DMS79 (cell line): ENCODE data around the gene ACVR2A.
A peak's percentile ranks its signal among the peaks of the same experiment; 100 is the strongest.

Experiments
- DNase-seq: peaks from one replicate; lab custom pipeline; 2025; lab: John Stamatoyannopoulos, UW

ACVR2A gene

DNA sequence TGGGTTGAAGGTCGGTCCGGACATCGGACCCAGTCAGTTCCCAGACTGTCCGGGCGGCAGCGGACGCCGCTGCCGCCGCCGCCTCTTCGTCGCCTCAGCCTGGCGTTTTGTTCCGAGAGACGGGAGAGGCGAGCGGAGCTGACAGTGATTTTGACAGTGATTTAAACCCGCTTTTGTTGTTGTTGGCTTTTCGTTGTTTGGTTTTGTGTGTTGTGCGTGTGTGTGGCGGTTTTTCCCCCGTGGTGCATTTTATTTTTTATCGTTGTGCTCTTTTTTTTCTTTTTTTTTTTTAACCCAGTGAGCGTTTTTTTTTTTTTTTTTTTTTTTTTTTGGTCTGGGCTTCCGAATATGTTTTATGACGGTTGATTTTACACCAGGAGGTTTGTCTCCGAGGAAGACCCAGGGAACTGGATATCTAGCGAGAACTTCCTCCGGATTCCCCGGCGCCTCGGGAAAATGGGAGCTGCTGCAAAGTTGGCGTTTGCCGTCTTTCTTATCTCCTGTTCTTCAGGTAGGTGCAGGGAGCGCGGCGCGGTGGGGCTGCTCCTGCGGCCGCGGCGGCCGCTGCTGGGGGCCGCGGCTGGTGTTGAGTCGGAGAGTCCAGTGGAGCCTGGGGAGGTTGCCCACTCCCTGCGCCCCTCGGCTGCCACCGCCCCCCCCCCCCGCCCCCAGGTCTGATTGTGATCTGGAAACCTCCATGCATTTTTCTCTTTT lies at the start of gene ACVR2A:
TSS of gene ACVR2A (plus strand) at position 333 of the 714 bp plus-strand sequence. CDS start at position 457, 124 bp downstream.
- DNase-seq: peak; percentile 44

- no peak for DNase-seq
Measured at GRCh38 chr2:147800316-147800715, 44.5 kb upstream of the ACVR2A start.

GRCh38 chr2:147806846-147807245 lies 38.0 kb upstream of the ACVR2A start:
- no peak for DNase-seq

GRCh38 chr2:147808520-147808919 lies 36.3 kb upstream of the ACVR2A start:
- no peak for DNase-seq

DNA sequence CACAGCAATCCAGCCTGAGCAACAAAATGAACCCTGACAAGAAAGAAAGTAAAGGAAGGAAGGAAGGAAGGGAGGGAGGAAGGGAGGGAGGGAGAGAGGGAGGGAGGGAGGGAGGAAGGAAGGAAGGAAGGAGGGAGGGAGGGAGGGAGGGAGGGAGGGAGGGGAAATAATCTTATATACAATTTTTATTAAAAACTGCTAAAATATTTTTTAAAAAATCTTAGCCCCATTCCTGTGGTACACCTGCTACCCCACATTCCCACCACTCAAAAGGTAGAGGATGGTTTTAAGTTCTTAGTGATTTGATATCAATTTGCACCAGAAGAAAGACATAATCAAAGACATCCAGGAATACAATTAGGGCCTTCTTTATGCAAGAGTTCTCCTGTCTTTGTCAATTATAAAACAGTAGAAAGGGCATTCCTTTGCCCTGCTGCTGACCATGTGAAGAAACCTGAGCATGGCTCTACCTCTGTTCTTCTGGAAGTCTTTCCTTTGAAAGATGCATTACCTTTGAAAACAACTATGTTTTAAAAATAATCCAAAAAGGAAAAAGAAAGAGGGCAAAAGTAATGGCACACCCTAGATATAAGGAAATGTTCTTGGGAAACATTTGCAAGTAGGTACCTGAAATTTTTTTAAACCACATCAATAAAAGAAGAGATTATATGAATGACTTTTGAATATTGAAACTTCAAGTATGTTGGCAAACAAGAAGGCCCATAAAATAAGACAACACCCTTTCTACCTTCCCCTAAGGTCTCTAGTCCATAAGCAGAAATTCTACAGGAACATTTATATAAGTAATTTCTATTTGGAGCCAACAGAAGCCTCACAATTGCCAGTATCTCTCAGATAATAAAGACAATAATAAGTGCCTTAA lies 33.7 kb upstream of the ACVR2A start:
- no peak for DNase-seq

DNA sequence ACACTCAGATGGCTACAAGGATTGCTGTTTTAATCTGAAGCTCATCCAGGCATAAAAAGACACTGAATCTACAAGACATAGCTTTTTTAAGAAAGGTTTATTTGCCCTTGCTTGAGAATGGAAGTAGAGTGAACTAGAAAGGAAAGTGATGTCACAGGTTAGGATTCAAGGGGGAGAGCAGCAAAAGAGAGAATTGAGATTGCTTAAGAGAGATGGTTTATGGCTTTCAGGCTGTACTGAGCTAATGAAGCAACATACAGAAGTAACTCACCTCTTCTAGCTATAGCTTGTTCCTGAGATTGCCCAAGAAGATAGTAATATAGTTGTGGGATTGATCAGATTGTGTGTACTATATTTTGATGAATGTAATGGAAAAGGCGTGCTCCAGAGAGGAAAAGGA lies 26.1 kb upstream of the ACVR2A start:
- no peak for DNase-seq

- DNase-seq: no peak
Measured at GRCh38 chr2:147824620-147825019, 20.2 kb upstream of the ACVR2A start.

DNA sequence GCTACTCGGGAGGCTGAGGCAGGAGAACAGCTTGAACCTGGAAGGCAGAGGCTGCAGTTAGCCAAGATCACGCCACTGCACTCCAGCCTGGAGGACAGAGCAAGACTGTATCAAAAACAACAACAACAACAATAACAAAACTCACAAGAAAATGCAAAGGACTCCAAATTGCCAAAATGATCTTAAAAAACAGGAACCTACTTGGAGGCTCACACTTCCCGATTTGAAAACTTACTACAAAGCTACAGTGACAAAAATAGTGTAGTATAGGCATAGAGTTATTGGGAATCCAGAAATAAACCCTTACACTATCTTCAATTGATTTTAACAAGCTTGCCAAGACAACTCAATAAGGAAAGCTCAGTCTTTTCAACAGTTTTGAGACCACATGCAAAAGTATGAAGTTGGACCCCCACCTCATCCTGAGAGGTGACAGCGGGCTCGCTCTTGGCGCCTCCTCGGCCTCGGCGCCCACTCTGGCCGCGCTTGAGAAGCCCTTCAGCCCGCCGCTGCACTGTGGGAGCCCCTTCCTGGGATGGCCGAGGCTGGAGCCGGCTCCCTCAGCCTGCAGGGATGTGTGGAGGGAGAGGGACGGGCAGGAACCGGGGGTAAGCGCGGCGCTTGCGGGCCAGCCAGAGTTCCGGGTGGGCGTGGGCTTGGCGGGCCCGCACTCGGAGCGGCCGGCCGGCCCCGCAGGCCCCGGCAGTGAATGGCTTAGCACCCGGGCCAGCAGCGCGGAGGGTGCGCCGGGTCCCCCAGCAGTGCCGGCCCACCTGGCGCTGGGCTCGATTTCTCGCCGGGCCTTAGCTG lies 18.3 kb upstream of the ACVR2A start:
- DNase-seq: no peak

DNA sequence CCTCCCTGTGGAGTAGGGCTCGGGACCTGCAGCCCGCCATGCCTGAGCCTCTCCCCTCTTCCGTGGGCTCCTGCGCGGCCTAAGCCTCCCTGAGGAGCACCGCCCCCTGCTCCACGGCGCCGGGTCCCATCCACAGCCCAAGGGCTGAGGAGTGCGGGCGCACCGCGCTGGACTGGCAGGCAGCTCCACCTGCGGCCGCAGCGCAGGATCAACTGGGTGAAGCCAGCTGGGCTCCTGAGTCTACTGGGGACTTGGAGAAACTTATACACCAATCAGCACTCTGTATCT lies 17.8 kb upstream of the ACVR2A start:
- no peak for DNase-seq

GRCh38 chr2:147829106-147829505 lies 15.7 kb upstream of the ACVR2A start:
- no peak for DNase-seq

DNA sequence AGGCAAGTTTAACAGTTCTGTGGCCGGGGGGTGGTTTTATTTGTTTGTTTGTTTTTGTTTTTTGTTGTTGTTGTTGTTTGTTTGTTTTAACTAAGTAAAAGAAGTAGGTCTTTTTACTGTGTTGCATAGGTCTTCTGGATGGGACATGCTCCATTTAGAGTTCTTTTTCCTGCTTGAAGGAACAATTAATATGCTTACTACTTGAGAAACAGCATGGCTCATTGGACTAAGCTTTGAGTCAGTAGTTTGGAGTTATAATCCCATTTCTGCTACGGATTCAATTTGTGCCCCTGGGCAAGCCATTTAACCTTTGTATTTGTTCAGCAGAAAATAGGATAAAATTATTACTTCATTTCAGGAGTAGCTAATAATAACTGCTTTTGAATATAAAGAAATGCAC lies 8.7 kb upstream of the ACVR2A start:
- no peak for DNase-seq

DNA sequence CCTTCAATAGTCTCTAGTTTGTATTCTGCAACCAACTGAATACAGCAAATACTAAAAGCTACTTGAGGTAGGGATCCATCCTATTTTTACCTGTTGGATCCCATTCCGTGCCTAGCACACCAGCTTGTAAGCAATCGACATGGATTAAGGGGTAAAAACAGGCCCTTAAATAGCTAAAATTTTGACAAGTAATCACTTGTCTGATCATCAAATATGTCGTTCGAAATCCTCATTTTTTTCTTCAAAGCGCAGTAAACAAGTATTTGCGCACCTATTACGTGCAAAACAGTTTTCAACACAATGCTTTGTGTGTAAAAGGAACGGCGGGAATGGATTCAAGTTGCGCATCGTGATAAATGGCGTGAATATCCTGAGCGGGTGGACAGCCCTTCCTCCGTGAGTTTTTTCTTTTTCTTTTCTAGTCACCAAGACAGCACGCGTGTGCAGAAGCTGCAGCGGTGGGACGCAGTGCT lies 1.4 kb upstream of the ACVR2A start:
- DNase-seq: no peak

GRCh38 chr2:147843864-147844696 lies 749 bp upstream of the ACVR2A start:
- peak; percentile 83 for DNase-seq

DNA sequence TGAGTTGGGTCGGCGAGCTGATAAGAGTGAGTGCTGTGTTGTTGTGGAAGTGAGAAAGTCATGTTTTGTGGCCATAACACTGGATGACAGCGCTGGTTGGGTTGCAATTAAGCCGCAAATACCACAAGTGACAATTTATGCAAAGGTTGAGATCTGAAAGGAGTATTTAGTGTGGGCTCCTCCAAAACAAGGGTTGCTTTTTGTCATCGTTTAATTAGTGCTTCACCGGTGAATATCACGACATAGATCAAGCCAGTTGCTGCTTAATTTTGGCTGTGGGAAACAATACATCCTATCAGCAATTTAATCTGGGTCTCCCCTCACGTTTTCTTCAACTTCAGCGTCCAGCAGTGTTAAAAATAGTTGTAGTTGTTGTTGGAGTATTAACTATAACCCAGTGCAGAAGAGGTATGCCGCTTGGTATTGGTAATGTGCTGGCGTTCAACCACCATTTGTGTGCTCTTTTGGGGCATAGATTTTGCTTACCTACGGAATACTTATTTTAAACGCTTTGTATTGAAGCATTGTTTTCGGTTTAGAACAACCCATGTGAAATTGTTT lies 662 bp downstream of the ACVR2A start:
- DNase-seq: peak; percentile 43

DNA sequence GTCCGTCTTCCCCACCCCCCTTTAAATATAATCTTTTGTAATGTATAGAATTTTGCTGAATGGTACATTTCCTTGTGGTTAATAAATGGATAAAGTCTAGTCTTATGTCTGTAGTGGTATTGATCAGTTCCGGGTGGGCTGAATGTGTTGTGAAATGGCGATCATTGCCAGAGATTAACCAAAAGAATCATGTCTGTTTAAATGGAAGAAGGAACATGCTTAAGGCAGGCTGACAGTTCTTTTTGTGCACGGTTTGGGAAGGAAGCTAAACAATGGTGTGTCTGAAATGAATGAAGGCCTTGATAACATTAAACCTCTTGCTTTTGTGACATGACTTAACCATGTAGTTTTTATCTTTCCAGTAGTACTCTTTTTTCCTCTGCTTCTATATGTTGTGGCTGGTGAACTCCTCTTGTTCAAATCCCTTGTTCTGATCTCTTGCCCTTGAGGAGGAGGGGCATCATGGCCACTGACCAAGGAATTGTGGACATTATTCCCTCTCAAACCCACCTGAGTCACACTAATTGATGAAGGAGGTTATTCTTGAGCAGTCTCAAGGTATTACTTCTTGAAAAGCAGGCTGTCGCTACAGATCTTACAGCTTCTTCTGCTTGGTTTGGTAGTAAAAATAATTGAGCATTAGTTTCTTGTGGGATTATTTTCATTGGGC lies 1.7 kb downstream of the ACVR2A start:
- peak; percentile 47 for DNase-seq

DNA sequence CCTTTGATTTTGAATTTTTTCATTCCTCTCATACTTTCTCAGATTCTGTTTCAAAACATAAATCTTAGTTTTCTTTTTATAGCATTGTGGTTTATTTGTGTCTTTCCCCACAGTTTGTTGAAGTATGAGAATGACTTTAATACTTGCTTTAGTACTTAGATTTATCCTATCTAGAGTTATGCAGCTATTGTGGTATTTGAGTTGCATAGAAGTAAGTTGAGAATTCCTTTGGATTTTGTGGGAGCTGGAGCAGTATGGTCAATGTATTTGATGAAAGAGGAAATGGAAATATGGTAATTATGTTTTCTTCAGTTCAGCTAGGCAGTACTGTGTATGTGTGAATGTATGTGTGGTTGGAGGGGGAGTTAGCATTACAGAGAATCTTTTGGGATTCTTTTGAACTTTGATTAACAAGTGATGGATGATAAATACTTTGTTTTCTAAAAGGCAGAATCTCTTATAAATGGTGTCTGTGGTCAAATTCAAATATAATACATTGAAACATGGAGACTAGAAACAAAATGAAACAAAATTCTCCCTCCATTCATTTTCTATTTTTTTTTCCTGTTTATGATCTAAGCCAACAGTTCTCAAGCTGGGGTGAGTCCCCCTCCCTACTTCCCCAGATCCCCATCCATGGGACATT lies 3.0 kb downstream of the ACVR2A start:
- no peak for DNase-seq

- DNase-seq: no peak
Measured at GRCh38 chr2:147850838-147851237, 6.0 kb downstream of the ACVR2A start.

DNA sequence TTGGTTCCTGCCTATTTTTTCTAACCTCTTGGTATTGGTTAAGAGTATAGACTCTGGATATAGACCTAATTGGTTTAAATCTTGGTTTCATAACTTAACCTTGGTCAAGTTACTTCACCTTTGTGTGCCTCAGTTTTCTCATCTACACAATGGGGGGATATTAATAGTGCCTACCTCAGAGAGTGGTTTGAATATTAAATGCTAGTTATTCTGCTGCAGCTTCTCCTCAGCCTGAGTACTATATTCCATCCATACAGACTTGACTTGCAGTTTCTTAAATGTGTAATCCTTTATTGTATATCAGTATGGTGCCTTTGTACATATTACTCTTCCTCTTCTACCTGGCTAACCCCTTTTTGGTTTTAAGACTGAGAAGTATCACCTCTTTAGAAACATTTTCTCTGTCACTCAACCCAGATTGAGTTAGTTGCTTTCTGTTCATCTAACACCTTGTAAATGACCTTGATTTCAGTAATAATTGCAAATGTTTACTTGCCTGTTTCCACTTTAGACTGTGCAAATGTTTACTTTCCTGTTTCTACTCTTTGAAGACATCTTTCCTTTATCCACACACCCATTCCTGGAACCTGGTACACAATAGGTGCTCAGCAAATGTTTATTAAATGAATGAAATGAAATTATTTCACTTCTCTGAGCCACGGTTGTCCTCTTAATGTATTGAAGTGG lies 6.6 kb downstream of the ACVR2A start:
- no peak for DNase-seq

DNA sequence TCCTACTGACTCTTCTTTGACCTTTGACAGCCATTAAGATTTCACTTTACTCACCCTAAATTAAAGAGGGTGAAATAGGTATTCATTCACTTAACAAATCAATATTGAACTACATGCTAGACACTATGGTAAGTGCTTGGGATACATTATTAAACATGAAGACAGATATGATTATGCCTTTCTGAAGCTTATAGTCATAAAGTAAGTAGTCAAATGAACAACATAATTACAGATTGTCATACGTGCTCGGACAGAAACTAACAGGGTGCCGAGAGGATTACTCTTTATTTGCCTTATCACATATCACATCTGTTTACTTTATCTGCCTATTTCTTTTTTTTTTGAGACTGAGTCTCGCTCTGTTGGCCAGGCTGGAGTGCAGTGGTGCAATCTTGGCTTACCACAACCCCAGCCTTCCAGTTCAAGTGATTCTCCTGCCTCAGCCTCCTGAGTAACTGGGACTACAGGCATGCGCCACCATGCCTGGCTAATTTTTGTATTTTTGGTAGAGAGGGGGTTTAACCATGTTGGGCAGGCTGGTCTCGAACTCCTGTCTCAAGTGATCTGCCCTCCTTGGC lies 9.8 kb downstream of the ACVR2A start:
- no peak for DNase-seq
